Endothelial cell of umbilical vein (primary cell): ENCODE measurements around the gene C22orf23. TPM values are rescaled to one million over a fixed set of nuclear protein-coding genes. Genes with fewer than 3 reads are reported as not detected.

Experiments used
- BruUV-seq: library from RNA; stranded (reverse); fragments of 400-500 nt; replicated peaks from 2 replicates; lab custom pipeline; 2021; lab: Mats Ljungman, UMichigan
- CTCF ChIA-PET: fragments of 300-600, 350-600 bp; sonication (Branson Sonifier 250); formaldehyde crosslinking; loops from one replicate; lab custom pipeline; 2021; ENCODE audit warnings: antibody characterized with exemption, inconsistent platforms; lab: Charles Lee
- POLR2A ChIA-PET: fragments of 300-600, 350-600 bp; sonication (Branson Sonifier 250); formaldehyde crosslinking; loops from one replicate; lab custom pipeline; 2021; ENCODE audit warnings: antibody characterized with exemption, inconsistent platforms; lab: Charles Lee
- DNase-seq: peaks from one replicate; pipeline ENCODE4 v3.0.0-alpha.2; 2011; ENCODE audit warnings: low read depth, low spot score
- FAIRE-seq: peaks from 2 replicates; lab custom pipeline; 2011; peaks lifted over from hg19 to GRCh38; lab: Jason Lieb, UNC
- H2AFZ ChIP-seq: 2 replicates; pipeline ENCODE4 v1.6.0; 2012; ENCODE audit warnings: low read depth, low read length, control low read depth, inconsistent platforms
- H3K27ac ChIP-seq: 2 replicates; pipeline ENCODE4 v1.5.1; 2011; ENCODE audit warnings: low read depth, mild to moderate bottlenecking, control low read depth, low read length, moderate library complexity; ENCODE audit not compliant: insufficient read depth
- H3K27me3 ChIP-seq, 2 experiments: 2 replicates each; pipeline versions ENCODE4 v1.6.0 to v1.6.1; 2011; ENCODE audit warnings: low read length in 2 of 2, mixed read lengths in 1 of 2; ENCODE audit not compliant: control insufficient read depth in 2 of 2, insufficient read depth in 2 of 2
- H3K36me3 ChIP-seq, 2 experiments: 2 replicates in 1 of 2; 3 replicates in 1 of 2; pipeline ENCODE4 v1.5.1; 2011; ENCODE audit warnings: low read length in 2 of 2, mild to moderate bottlenecking in 1 of 2, moderate library complexity in 1 of 2; ENCODE audit not compliant: control insufficient read depth in 2 of 2, insufficient read depth in 2 of 2; ENCODE audit errors: extremely low read depth in 1 of 2
- H3K4me1 ChIP-seq: 3 replicates; pipeline ENCODE4 v1.5.1; 2011; ENCODE audit warnings: mild to moderate bottlenecking, low read length; ENCODE audit not compliant: control insufficient read depth, insufficient read depth; ENCODE audit errors: extremely low read depth
- H3K4me2 ChIP-seq: 2 replicates; pipeline ENCODE4 v1.6.1; 2011; ENCODE audit warnings: low read length, control low read depth, mixed read lengths; ENCODE audit not compliant: insufficient read depth
- H3K4me3 ChIP-seq, 3 experiments: fragments of 200-600 bp in 1 of 3; sonication (generic), shearing (Covaris generic) in 1 of 3; replicated peaks in 1 of 3; 2 replicates each; pipeline ENCODE4 v1.5.1; 2011 to 2016; ENCODE audit warnings: control low read depth in 3 of 3, low read length in 3 of 3, mild to moderate bottlenecking in 2 of 3, inconsistent platforms in 1 of 3, low read depth in 1 of 3, moderate library complexity in 1 of 3; ENCODE audit not compliant: insufficient read depth in 1 of 3
- H3K79me2 ChIP-seq: 2 replicates; pipeline ENCODE4 v1.6.0; 2012; ENCODE audit warnings: low read length, inconsistent platforms; ENCODE audit not compliant: control insufficient read depth, insufficient read depth
- H3K9ac ChIP-seq: replicated peaks from 2 replicates; pipeline ENCODE3; 2011; ENCODE audit warnings: low read length, control low read depth; ENCODE audit not compliant: insufficient read depth; ENCODE audit errors: extremely low read depth
- H3K9me1 ChIP-seq: replicated peaks from 3 replicates; pipeline ENCODE4 v1.6.0; 2011; ENCODE audit warnings: mild to moderate bottlenecking, low read length; ENCODE audit not compliant: control insufficient read depth, insufficient read depth; ENCODE audit errors: extremely low read depth
- H3K9me3 ChIP-seq: replicated peaks from 2 replicates; pipeline ENCODE4 v1.5.1; 2012; ENCODE audit warnings: low read length, inconsistent platforms; ENCODE audit not compliant: control insufficient read depth, insufficient read depth
- H4K20me1 ChIP-seq: replicated peaks from 2 replicates; pipeline ENCODE3; 2011; ENCODE audit warnings: mild to moderate bottlenecking, low read length; ENCODE audit not compliant: control insufficient read depth, insufficient read depth; ENCODE audit errors: extremely low read depth
- CTCF ChIP-seq, 2 donors: IDR thresholded peaks; 1 replicate in 1 of 2; 2 replicates in 1 of 2; pipeline ENCODE4 v1.5.1; 2011; ENCODE audit warnings: low read length in 2 of 2, mild to moderate bottlenecking in 2 of 2, moderate library complexity in 2 of 2, control low read depth in 1 of 2, inconsistent platforms in 1 of 2, low read depth in 1 of 2; ENCODE audit not compliant: insufficient read depth in 1 of 2; ENCODE audit errors: extremely low read depth in 1 of 2
- EZH2 ChIP-seq: IDR thresholded peaks from 2 replicates; pipeline ENCODE4 v1.6.1; 2012; ENCODE audit warnings: borderline replicate concordance, low read depth, mild to moderate bottlenecking, moderate library complexity, low read length, inconsistent platforms; ENCODE audit not compliant: severe bottlenecking
- MYC ChIP-seq: IDR thresholded peaks from one replicate; pipeline ENCODE4 v1.6.1; 2011; ENCODE audit warnings: mild to moderate bottlenecking, low read depth, low read length
- dilution Hi-C: fragments of 300-500 bp; cut with MboI; formaldehyde crosslinking; loops from one replicate; pipeline ENCODE4 v1.15.0; 2019; ENCODE audit warnings: low sequenced_read_pairs; ENCODE audit not compliant: extremely low pct_ligation_motif_present
- intact Hi-C: fragments of 100-400 bp; cut with micrococcal nuclease; formaldehyde crosslinking; loops from one replicate; pipeline ENCODE4 v1.10.0; 2022
- polyA plus RNA-seq, 4 experiments: library from polyadenylated mRNA; depleted of rRNA in 3 of 4; stranded (reverse) in 3 of 4; unstranded in 1 of 4; fragments of >200 nt; gene quantifications; 2 replicates each; pipeline versions ENCODE4 v1.2.1 to v1.2.3, GENCODE V29; 2011 to 2012; ENCODE audit warnings: missing spikeins in 1 of 4
- total RNA-seq: library from RNA; stranded (reverse); gene quantifications from 2 replicates; pipeline ENCODE4 v1.2.3, GENCODE V29; 2021

The C22orf23 gene
- total and polyA plus RNA-seq, 2 donors (not counting 3 experiments of a cell fraction or from before 2014, with no cell fraction given): 0.23 to 0.44 TPM

- DNase-seq (no peak), FAIRE-seq (no peak)
- dilution Hi-C loops (no loop called here), intact Hi-C loops (no loop called here)
- Histone ChIP-seq H3K9ac (no peak overlapping the region), H3K4me3 (no peak overlapping the region), H3K27me3 (no peaks in the 10 kb centered on the region), H4K20me1 (no peaks in the 10 kb centered on the region), H3K9me3 (no peaks in the 10 kb centered on the region), H3K4me2 (no peak overlapping the region), H2AFZ (no peak overlapping the region), H3K79me2 (no peaks in the 10 kb centered on the region), H3K4me1 (no peaks in the 10 kb centered on the region), H3K36me3 (no peaks in the 10 kb centered on the region), H3K27ac (no peak overlapping the region), H3K9me1 (no peaks in the 10 kb centered on the region)
- no TSS peak for BruUV-seq
- TF ChIP-seq MYC (no peak), EZH2 (peak; percentile 35), CTCF (IDR thresholded peaks at IDR 0.05; ENCODE audit: extremely low read depth in 1 of 2, insufficient read depth in 1 of 2, low read depth in 1 of 2, low read length in 2 of 2) (peak; percentile 32 to 37)
- ChIA-PET POLR2A (no interaction called here), CTCF (interaction anchor here (1.1 to 1.3 kb wide), 3 partner anchors 12 to 51 kb away, joined by 3 to 4 read pairs (median 4); no protein-coding TSS in a partner anchor)
These were observed 29.8 kb upstream of the C22orf23 start for GRCh38 chr22:37982938-37983859.
